B cell (primary cell): ENCODE measurements around the gene PPP5C.

Experiments used
- CTCF ChIP-seq: fragments of 200-600 bp; IDR thresholded peaks from one replicate; pipeline ENCODE4 v1.8.0; 2022; ENCODE audit warnings: antibody characterized with exemption, mild to moderate bottlenecking
- EZH2 ChIP-seq: IDR thresholded peaks from 2 replicates; pipeline ENCODE4 v1.6.1; 2012; ENCODE audit warnings: borderline replicate concordance, low read depth, mild to moderate bottlenecking, moderate library complexity, low read length; ENCODE audit not compliant: insufficient read depth, poor library complexity, severe bottlenecking

GRCh38 chr19:46347985-46348384 lies 1.1 kb downstream of the PPP5C start:
- TF ChIP-seq CTCF (no peak), EZH2 (no peak)
